ENCODE results near the gene PRKG1.

Gene PRKG1

DNA sequence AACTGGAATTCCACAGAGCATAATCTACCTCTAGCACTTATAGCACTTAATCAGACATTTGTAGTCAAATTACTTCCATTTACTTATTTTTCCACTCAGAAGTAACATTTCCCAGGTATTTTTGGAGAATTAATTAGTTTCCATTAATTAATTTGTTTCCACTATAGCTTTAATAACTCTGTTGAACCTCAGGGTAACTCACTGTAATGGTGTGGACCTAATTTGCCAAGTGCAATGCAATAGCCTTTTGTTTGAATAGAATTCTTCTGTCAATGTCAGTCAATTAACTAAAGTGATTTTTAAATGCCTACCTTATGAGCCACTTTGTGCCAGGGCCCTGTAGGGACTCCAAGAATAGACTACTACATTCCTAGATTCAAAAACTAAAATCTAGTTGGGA is 509.7 kb downstream of the PRKG1 start:
- DNase-seq (ENCODE audit: low read depth in 1 of 2, low spot score in 1 of 2) = no peak

GRCh38 chr10:51585742-51586141 is 511.5 kb downstream of the PRKG1 start:
- no peak for DNase-seq (ENCODE audit: low read depth in 1 of 2, low spot score in 1 of 2)

GRCh38 chr10:51588984-51589383 is 514.7 kb downstream of the PRKG1 start:
- no peak for DNase-seq (ENCODE audit: low read depth in 1 of 2, low spot score in 1 of 2)

- DNase-seq (ENCODE audit: low read depth in 1 of 2, low spot score in 1 of 2) = no peak
These were observed 516.5 kb downstream of the PRKG1 start for GRCh38 chr10:51590818-51591217.

DNA sequence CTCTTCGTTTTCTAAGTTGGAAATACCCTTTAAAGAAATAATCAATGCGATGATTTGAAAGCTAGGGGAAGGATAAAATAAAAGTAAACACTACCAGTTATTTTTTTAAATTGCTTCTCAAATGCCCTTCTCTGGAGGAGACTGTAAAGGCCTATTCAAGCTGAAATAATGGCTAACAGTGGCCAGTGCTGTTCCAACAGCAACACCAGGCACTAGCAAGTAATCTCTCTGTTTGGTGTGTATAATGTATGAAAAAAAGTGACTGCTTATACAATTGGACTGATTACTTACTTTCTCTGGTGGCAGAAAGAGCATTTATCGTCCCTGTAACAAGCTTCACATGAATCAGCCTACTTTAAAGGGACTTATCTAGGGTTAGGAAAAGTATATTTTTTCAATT is 522.4 kb downstream of the PRKG1 start:
- no peak for DNase-seq (ENCODE audit: low read depth in 1 of 2, low spot score in 1 of 2)

GRCh38 chr10:51599647-51600046 is 525.4 kb downstream of the PRKG1 start:
- DNase-seq (ENCODE audit: low read depth in 1 of 2, low spot score in 1 of 2) = no peak

- no peak for DNase-seq (ENCODE audit: low read depth in 1 of 2, low spot score in 1 of 2)
These were observed 528.0 kb downstream of the PRKG1 start for GRCh38 chr10:51602326-51602725.

DNA sequence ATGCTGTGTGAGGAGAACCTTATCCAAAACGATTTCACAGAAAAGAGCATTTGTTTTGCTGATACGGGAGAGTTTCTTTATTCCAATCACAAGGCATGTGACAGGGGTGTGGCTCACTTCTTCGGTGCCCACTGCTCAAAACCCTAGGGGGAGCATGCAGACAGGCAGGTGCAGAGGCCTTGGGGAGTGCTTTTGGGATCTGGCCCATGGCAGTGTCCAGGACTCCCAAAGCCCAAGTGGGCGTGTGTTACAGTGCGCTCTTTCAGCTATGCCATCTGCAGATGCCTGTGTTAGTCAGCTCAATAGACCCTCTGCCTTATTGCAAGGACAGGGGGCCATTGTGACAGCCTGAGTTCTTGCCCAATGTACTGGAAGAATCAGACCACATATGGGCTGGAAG is 530.3 kb downstream of the PRKG1 start:
- no peak for DNase-seq (ENCODE audit: low read depth in 1 of 2, low spot score in 1 of 2)

DNA sequence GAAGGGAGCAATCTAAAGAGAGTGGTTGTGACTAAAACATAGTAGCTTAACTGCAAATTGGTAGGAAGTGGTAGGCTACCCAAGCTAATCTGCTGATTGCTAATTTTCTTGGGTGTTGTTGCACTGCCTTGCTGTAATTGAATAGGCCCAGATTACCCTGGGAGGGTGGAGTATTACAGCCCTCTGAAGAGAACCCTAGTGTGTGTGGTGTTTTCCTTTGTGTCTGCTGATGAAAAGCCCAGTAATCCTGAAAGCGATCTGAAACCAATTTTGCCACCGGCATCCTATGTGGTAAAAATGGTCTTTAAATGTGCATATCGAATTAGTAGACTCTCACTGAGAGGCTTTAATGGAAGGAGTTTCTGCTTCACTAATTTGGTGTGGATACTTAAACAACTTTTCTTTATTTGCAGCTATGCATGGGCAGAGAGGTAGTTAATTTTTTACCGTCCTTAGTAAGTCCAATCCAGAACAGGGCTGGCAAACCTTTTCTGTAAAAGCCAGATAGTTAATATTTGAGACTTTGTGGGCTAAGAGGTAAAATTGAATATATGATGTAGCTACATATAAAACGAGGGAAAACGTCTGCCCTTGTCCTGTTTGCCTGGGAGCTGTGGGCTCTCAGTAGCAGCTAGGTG is 532.7 kb downstream of the PRKG1 start:
- no peak for DNase-seq (ENCODE audit: low read depth in 1 of 2, low spot score in 1 of 2)

DNA sequence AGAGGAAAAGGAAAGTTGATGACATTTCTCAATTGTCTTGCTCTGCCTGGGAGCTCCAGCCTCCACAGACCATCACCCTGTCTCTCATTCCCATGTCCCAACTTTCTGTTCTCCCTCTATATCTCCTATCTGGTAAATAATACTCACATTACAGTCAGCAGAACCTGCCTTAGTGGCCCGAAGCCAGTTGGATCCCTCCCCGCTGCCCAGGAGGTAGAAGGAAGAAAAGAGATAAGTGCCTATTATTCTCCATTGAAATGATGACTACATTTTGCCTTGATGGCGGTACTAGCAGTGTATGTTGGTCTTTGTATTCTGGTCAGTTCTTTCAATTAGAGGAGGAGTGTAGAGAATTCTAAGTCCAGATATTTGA is 533.2 kb downstream of the PRKG1 start:
- DNase-seq (ENCODE audit: low read depth in 1 of 2, low spot score in 1 of 2) = no peak

DNA sequence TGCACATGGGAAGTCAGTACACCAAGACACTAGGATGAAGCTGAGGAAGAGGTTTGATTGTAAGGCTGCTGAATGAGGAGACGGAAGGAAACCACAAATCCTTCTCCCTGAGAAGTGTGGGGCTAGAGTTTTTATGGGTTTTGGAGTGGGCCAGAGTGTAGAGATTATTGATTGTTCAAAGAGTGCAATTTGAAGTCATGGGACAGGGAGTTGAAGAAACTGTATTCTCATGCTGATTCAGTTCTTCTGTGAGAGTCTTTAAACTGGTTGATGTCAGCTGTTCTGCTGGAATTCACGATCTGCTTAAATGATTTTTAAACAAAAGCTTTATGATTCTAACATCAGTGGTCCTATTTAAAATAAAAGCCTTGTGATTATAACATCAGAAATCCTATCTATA is 533.9 kb downstream of the PRKG1 start:
- DNase-seq (ENCODE audit: low read depth in 1 of 2, low spot score in 1 of 2) = no peak

DNA sequence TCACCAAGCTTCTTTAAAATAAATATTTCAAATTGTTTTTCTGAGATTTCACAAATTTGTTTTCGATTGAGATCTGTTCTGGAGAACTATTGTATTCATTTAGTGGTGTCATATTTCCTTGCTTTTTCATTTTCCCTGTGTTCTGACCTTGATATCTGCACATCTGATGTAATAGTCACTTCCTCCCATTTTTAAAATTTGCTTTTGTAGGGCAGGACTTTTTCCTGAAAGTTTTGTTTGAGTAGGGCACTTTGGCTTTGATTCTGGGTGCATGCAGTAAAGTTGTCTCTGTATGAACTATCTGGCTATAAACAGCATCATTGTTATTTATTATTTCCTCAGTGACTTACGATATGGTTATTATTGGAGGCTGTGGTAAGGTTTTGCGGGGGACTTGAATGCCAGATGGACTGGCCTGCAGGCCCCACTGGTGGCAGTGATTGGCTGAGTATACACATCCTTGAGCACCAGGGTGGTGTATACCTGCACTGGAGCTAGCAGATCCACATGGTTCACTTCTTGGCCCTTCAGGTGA is 541.5 kb downstream of the PRKG1 start:
- no peak for DNase-seq (ENCODE audit: low read depth in 1 of 2, low spot score in 1 of 2)

DNA sequence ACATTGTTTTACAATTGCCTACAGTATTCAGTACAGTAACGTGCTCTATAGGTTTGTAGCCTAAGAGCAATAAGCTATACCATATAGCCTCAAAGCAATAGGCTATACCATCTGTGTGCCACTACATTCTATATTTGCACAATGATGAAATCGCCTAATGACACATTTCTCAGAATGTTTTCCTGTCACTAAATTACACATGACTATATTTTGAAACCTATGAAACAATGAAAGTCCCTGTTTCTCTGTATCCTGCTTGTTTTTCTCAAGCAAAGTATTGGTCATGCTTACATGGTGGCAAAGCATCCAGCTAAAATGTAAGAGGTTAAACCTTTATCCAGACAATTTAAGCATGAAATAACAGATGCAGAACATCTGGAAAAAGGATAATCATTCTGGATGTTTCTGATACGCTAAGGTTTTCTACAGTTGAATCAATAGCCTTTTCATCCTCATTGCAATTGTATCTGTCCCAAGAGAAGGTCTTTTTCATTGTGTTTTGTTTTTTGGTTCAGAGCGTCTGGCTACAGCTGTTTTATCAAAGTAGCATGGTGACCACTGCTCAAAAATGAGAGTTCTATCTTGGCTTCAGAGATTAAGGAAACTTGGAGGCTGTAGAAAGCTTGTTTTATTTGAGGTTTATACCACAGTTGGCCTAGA is 543.4 kb downstream of the PRKG1 start:
- DNase-seq (ENCODE audit: low read depth in 1 of 2, low spot score in 1 of 2) = no peak

DNA sequence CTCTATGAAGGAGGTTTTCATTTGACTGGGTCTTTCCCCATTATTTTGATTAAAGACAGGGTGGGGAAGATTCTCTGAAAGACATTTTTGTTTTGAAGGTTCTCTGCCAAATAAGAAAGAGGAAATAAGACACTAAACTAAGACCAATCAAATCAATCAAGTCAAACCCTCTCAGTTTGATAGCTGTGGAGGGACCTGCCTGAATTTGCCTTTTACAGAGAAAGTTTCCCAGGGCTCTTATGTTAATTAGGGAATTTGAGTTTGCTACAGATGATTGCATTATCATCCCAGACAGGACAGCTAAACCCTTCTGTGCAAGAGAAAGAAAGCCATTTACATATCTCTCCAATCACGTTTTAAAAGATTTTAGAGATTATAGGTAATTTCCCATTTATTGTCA is 545.1 kb downstream of the PRKG1 start:
- no peak for DNase-seq (ENCODE audit: low read depth in 1 of 2, low spot score in 1 of 2)

DNA sequence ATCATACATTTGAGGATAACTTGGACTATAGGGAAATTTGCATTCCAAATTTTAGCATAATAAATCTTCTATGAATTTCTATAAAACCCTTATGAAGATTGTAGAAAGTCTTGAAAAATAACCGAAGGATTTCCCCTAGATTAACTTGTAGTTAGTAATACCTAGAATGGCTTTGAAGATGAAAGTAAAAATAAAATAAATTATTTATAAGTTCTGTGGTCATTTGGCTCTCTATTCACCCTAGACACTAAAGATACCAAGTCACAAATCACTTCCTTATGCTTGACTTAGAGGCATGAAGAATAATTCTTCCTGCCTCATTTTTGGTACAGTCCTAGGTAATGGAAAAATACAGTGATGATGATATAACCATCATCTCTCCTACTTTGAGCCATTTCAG is 545.8 kb downstream of the PRKG1 start:
- no peak for DNase-seq (ENCODE audit: low read depth in 1 of 2, low spot score in 1 of 2)

DNA sequence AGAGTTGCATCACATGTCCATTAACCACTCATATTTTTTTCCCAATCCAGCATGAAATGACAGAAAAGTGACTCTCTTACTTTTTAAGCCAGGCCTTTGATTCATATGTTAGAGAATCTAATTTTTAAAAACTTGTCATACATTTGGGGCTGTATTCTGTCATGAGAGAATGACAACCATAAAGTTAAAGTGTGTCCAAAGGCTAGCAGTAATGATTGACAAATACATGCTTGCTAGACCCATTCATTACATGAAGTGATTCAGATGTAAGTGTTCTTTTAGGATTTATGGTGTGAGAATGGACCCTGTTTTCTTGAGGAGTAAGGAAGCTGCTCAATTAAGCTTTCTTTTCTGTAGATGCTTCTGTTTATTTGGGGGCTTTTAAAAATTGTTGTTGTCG is 549.7 kb downstream of the PRKG1 start:
- no peak for DNase-seq (ENCODE audit: low read depth in 1 of 2, low spot score in 1 of 2)

DNA sequence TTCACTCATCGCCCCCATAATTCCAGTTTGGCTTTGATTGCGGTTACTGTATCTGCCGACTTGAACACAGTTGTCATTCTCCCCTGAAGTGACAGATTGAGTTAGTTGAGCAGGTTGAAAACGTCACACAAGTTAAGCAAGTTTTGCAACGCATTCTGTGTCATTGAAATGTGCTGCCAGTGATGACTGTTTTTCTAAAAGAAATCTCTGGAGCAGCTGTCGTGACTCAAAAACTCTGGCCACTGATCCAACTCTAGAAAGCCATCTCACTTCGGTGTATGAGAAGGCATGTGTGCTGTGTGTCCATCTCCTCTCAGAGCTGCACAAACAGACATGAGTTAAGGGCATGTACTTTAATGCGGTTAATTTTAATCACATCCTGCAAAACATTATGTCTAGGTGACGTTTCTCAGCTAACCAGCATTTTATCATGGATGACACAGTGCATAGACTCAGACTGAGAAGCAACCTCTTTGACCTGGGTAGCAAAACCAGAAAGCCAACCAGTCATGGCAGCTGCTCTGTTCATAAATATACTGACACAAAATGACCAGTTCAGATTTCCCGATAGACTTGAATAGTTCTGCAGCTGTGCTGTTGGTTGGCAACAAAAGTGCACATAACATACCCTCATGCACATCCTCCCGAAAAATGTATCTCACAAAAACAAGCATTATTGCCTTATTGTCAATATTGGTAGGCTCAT is 555.8 kb downstream of the PRKG1 start:
- DNase-seq (ENCODE audit: low read depth in 1 of 2, low spot score in 1 of 2) = no peak

DNA sequence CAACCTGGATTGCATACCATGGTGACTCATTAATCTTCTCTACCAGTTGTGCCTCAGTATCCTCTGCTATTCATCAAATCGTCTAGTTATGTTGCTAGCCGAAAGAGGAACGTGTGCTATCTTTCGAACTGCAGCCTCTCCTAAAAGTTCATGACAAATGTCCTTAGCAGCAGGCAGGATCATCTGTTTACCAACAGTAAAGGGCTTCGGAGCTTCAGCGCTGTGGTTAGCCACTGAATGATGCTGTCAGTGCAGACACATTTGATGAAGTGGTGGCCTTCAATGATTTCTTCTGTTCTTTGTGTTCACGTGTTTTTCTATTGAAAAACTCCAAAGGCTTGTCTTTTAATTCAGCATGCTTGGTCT is 556.3 kb downstream of the PRKG1 start:
- DNase-seq (ENCODE audit: low read depth in 1 of 2, low spot score in 1 of 2) = no peak

GRCh38 chr10:51635436-51635835 is 561.1 kb downstream of the PRKG1 start:
- no peak for DNase-seq (ENCODE audit: low read depth in 1 of 2, low spot score in 1 of 2)

DNA sequence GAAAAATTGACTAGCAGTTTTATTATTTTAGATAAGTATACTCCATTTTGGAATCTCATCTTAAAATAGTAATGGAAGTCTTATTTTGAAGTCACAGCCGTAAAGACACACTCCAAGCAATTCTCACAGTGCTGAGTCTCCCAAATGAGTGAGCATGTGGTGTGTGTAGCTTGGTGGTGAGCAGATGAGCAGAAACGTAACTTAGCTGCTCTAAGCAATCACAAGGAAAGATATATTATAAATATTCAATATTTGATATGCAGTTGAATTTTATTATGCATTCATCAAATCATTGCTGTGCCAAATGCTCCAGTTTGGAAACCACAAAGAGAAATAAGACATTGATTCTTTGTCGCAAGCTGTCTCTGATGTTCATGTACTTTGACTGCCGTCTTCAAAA is 563.9 kb downstream of the PRKG1 start:
- DNase-seq (ENCODE audit: low read depth in 1 of 2, low spot score in 1 of 2) = no peak

DNA sequence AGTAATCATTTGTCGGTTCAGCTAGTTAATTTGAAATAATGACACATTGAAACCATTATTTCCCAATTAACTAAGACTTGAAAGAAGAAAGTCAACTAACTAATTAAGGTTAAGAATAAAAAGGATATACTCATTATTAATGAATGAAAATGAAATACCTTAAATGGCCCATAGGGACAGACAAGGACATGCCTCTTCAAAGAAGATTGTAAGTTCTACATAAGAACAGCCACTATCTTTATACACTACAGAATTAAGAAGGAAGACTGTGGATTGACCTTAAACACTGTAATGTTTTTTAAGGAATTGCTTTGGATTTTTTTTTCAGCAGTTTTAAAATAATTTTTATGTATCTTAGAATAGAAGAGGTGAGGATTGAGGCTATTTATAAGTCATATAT is 564.5 kb downstream of the PRKG1 start:
- no peak for DNase-seq (ENCODE audit: low read depth in 1 of 2, low spot score in 1 of 2)

DNA sequence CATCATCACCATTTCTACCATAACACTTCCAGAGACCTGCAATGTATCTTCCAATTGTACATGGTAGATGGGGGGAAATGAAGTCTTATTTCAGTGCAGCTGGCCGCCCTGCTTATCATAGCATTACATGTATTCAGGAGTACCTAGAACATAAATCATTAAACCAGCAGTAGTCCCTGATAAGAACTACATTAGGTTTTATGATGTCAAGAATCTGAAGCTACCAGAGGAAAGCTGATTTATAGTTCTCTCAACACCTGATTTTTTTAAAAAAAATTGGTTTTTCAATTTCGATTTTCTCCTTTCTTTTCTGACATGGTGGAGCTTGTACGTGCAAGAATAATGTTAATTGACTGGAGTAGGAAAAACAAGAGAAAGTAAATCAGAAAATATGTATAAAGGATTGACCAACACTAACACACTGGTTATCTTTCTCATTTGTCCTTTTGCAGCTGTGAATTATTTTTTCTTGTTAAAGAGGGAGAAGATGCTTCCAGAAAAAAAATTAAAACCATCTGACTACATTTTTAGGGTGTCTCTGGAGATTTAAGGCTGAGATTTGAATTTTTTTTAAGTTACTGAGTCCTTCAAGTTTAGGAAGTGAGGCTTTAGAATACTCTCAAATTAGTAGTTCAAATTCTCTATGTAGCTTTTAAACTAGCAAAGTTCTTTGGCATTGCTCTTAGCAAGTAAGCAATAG is 566.0 kb downstream of the PRKG1 start:
- DNase-seq (ENCODE audit: low read depth in 1 of 2, low spot score in 1 of 2) = no peak

Measured in activated T-helper 1 cell treated with anti-CD3 and anti-CD28 coated beads, Interleukin-2, amount 50 U/mL, for 16 hours (primary cell).